H1 (cell line): ENCODE measurements around the gene GHRH.

Experiments used
- CREB1 ChIP-seq: IDR thresholded peaks from 2 replicates; pipeline ENCODE4 v1.6.1; 2012; ENCODE audit warnings: inconsistent platforms
- GABPA ChIP-seq: IDR thresholded peaks from 2 replicates; pipeline ENCODE4 v1.6.1; 2011; ENCODE audit warnings: mild to moderate bottlenecking, low read length, moderate library complexity, borderline replicate concordance; ENCODE audit not compliant: insufficient read depth
- POLR2A ChIP-seq, 2 experiments: IDR thresholded peaks; 1 replicate in 1 of 2; 2 replicates in 1 of 2; pipeline ENCODE4 v1.6.1; 2011; ENCODE audit warnings: low read depth in 2 of 2, low read length in 2 of 2, mild to moderate bottlenecking in 2 of 2; ENCODE audit errors: control extremely low read depth in 1 of 2
- TF ChIP-seq, protein P1 (sequence below), 3 experiments: IDR thresholded peaks; 1 replicate in 2 of 3; 2 replicates in 1 of 3; pipeline versions ENCODE4 v1.5.1 to v1.6.1; 2011; ENCODE audit warnings: low read length in 3 of 3, mild to moderate bottlenecking in 3 of 3, inconsistent platforms in 2 of 3, low read depth in 1 of 3, moderate library complexity in 1 of 3; ENCODE audit not compliant: insufficient read depth in 1 of 3; ENCODE audit errors: control extremely low read depth in 1 of 3

DNA sequence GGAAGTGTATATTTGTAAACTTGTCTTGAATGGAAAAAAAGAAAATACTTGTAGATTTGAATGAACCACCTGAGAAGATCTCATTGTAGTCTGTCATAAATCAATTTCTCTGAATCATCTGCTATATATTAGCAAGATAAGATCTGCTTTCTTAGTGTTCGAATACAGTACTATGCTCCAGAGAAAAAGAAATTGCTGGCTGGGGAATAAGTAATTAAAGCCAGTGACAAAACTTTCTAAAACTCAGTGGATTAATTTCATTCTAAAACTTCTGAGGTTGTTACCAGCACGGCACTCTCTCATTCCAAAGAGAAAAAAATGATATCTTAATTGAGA is 59.8 kb downstream of the GHRH start:
- TF ChIP-seq CREB1 (no peak), POLR2A (IDR thresholded peaks at IDR 0.05; ENCODE audit: control extremely low read depth in 1 of 2, low read depth in 2 of 2, low read length in 2 of 2) (no peak), GABPA (no peak)
- TF ChIP-seq, protein P1, sequence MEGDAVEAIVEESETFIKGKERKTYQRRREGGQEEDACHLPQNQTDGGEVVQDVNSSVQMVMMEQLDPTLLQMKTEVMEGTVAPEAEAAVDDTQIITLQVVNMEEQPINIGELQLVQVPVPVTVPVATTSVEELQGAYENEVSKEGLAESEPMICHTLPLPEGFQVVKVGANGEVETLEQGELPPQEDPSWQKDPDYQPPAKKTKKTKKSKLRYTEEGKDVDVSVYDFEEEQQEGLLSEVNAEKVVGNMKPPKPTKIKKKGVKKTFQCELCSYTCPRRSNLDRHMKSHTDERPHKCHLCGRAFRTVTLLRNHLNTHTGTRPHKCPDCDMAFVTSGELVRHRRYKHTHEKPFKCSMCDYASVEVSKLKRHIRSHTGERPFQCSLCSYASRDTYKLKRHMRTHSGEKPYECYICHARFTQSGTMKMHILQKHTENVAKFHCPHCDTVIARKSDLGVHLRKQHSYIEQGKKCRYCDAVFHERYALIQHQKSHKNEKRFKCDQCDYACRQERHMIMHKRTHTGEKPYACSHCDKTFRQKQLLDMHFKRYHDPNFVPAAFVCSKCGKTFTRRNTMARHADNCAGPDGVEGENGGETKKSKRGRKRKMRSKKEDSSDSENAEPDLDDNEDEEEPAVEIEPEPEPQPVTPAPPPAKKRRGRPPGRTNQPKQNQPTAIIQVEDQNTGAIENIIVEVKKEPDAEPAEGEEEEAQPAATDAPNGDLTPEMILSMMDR (IDR thresholded peaks at IDR 0.05; ENCODE audit: control extremely low read depth in 1 of 3, insufficient read depth in 1 of 3, low read depth in 1 of 3, low read length in 3 of 3) = no peak
